Measurements from ENCODE around the gene ZNF697. TPM values are rescaled to one million over a fixed set of nuclear protein-coding genes. Genes with fewer than 3 reads are reported as not detected.

The ZNF697 gene
- total RNA-seq, 1 donor from 2014 or later, result 9.4 TPM

GRCh38 chr1:119602169-119602568 lies 45.9 kb downstream of the ZNF697 start:
- intact Hi-C loops (cut with micrococcal nuclease), result no loop called here
- no peak for DNase-seq
- H3K27ac ChIP-seq (replicated peaks), result no peak overlapping the region
- no peaks in the 10 kb centered on the region for H3K9me3 ChIP-seq (replicated peaks)
- H3K4me1 ChIP-seq, result peaks cover 15% of the 10 kb centered on the region
- no peaks in the 10 kb centered on the region for H3K36me3 ChIP-seq
- no peak for TF ChIP-seq CTCF (IDR thresholded peaks at IDR 0.05; ENCODE audit: borderline replicate concordance)
- no peaks in the 10 kb centered on the region for H3K27me3 ChIP-seq (ENCODE audit: low read depth)
- H3K4me3 ChIP-seq, result no peak overlapping the region

GRCh38 chr1:119600976-119601375 lies 47.1 kb downstream of the ZNF697 start:
- intact Hi-C loops (cut with micrococcal nuclease), result no loop called here
- DNase-seq, result no peak
- TF ChIP-seq CTCF (IDR thresholded peaks at IDR 0.05; ENCODE audit: borderline replicate concordance), result no peak

GRCh38 chr1:119600561-119600960 lies 47.5 kb downstream of the ZNF697 start:
- no peaks in the 10 kb centered on the region for H3K9me3 ChIP-seq (replicated peaks)
- no peaks in the 10 kb centered on the region for H3K27me3 ChIP-seq (ENCODE audit: low read depth)
- no peak for DNase-seq
- intact Hi-C loops (cut with micrococcal nuclease), result no loop called here
- peaks cover 4% of the 10 kb centered on the region for H3K4me1 ChIP-seq
- no peak overlapping the region for H3K27ac ChIP-seq (replicated peaks)
- H3K36me3 ChIP-seq, result peaks cover 7% of the 10 kb centered on the region
- no peak overlapping the region for H3K4me3 ChIP-seq
- TF ChIP-seq CTCF (IDR thresholded peaks at IDR 0.05; ENCODE audit: borderline replicate concordance), result no peak

More at GRCh38 chr1:119600976-119601375, 47.1 kb downstream of the ZNF697 start:
- Histone ChIP-seq H3K4me3 (no peak overlapping the region), H3K36me3 (peaks cover 7% of the 10 kb centered on the region), H3K27me3 (ENCODE audit: low read depth) (no peaks in the 10 kb centered on the region), H3K27ac (replicated peaks) (no peak overlapping the region), H3K9me3 (replicated peaks) (no peaks in the 10 kb centered on the region), H3K4me1 (peaks cover 4% of the 10 kb centered on the region)

- H3K27ac ChIP-seq (replicated peaks), result no peak overlapping the region
- peaks cover 1% of the 10 kb centered on the region for H3K4me1 ChIP-seq
- H3K36me3 ChIP-seq, result peaks cover 7% of the 10 kb centered on the region
- intact Hi-C loops (cut with micrococcal nuclease), result no loop called here
- no peaks in the 10 kb centered on the region for H3K9me3 ChIP-seq (replicated peaks)
- H3K27me3 ChIP-seq (ENCODE audit: low read depth), result no peaks in the 10 kb centered on the region
- no peak for DNase-seq
- no peak overlapping the region for H3K4me3 ChIP-seq
- TF ChIP-seq CTCF (IDR thresholded peaks at IDR 0.05; ENCODE audit: borderline replicate concordance), result no peak
Measured at GRCh38 chr1:119595606-119596005, 52.5 kb downstream of the ZNF697 start.

- Histone ChIP-seq H3K27ac (replicated peaks) (no peak overlapping the region), H3K27me3 (ENCODE audit: low read depth) (no peaks in the 10 kb centered on the region), H3K36me3 (peaks cover 7% of the 10 kb centered on the region), H3K4me3 (no peak overlapping the region), H3K4me1 (no peaks in the 10 kb centered on the region), H3K9me3 (replicated peaks) (no peaks in the 10 kb centered on the region)
- no peak for DNase-seq
- no peak for TF ChIP-seq CTCF (IDR thresholded peaks at IDR 0.05; ENCODE audit: borderline replicate concordance)
- intact Hi-C loops (cut with micrococcal nuclease), result no loop called here
Measured at GRCh38 chr1:119595168-119595567, 52.9 kb downstream of the ZNF697 start.

GRCh38 chr1:119594376-119594775 lies 53.7 kb downstream of the ZNF697 start:
- H3K4me1 ChIP-seq, result no peaks in the 10 kb centered on the region
- no peak overlapping the region for H3K4me3 ChIP-seq
- no peak overlapping the region for H3K27ac ChIP-seq (replicated peaks)
- peaks cover 7% of the 10 kb centered on the region for H3K36me3 ChIP-seq
- intact Hi-C loops (cut with micrococcal nuclease), result no loop called here
- no peak for DNase-seq
- H3K27me3 ChIP-seq (ENCODE audit: low read depth), result no peaks in the 10 kb centered on the region
- TF ChIP-seq CTCF (IDR thresholded peaks at IDR 0.05; ENCODE audit: borderline replicate concordance), result no peak
- H3K9me3 ChIP-seq (replicated peaks), result no peaks in the 10 kb centered on the region

All from left ventricle myocardium inferior (tissue), 1 donor.